ENCODE measurements around the gene IKZF1. TPM values are rescaled to one million over a fixed set of nuclear protein-coding genes. Genes with fewer than 3 reads are reported as not detected.

Gene IKZF1
- total RNA-seq, 6 experiments from 2014 or later: 3.1 to 9.6 (median 5.2) TPM

- no peak for TF ChIP-seq POLR2A (IDR thresholded peaks at IDR 0.05)
- TF ChIP-seq, protein P1, sequence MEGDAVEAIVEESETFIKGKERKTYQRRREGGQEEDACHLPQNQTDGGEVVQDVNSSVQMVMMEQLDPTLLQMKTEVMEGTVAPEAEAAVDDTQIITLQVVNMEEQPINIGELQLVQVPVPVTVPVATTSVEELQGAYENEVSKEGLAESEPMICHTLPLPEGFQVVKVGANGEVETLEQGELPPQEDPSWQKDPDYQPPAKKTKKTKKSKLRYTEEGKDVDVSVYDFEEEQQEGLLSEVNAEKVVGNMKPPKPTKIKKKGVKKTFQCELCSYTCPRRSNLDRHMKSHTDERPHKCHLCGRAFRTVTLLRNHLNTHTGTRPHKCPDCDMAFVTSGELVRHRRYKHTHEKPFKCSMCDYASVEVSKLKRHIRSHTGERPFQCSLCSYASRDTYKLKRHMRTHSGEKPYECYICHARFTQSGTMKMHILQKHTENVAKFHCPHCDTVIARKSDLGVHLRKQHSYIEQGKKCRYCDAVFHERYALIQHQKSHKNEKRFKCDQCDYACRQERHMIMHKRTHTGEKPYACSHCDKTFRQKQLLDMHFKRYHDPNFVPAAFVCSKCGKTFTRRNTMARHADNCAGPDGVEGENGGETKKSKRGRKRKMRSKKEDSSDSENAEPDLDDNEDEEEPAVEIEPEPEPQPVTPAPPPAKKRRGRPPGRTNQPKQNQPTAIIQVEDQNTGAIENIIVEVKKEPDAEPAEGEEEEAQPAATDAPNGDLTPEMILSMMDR (IDR thresholded peaks at IDR 0.05): no peak
- H3K27ac ChIP-seq: peak overlapping the region in 1 of 3 donors; percentile 4
- 43% methylated on average over 2 of the region's 2 CpGs for WGBS (ENCODE audit: insufficient coverage, low coverage, low lambda C conversion rate, missing lambda C conversion rate)
- no peak overlapping the region for H3K4me3 ChIP-seq
- H3K9me3 ChIP-seq: no peaks in the 10 kb centered on the region
- intact Hi-C loops (cut with DNase I): no loop called here
- no peaks in the 10 kb centered on the region for H3K36me3 ChIP-seq
- H3K4me1 ChIP-seq: no peaks in the 10 kb centered on the region
- ATAC-seq (no peak), DNase-seq (no peak)
- H3K27me3 ChIP-seq: no peaks in the 10 kb centered on the region
These were observed 46.8 kb downstream of the IKZF1 start for GRCh38 chr7:50351267-50351666.

GRCh38 chr7:50352282-50352681, 47.8 kb downstream of the IKZF1 start:
- 38% methylated on average over 3 of the region's 3 CpGs for WGBS (ENCODE audit: insufficient coverage, low coverage, low lambda C conversion rate, missing lambda C conversion rate)
- Histone ChIP-seq H3K4me3 (no peak overlapping the region), H3K36me3 (no peaks in the 10 kb centered on the region), H3K27ac (no peak overlapping the region), H3K27me3 (no peaks in the 10 kb centered on the region), H3K4me1 (no peaks in the 10 kb centered on the region), H3K9me3 (no peaks in the 10 kb centered on the region)
- intact Hi-C loops (cut with DNase I): no loop called here
- DNase-seq: no peak
- TF ChIP-seq, protein P1 (IDR thresholded peaks at IDR 0.05): no peak
- TF ChIP-seq POLR2A (IDR thresholded peaks at IDR 0.05): no peak
- ATAC-seq: peak in 1 of 4 donors; percentile 9

- WGBS (ENCODE audit: insufficient coverage, low coverage, low lambda C conversion rate, missing lambda C conversion rate): 70% methylated on average over 1 of the region's 1 CpG
- H3K36me3 ChIP-seq: no peaks in the 10 kb centered on the region
- no peak overlapping the region for H3K27ac ChIP-seq
- H3K4me1 ChIP-seq: no peaks in the 10 kb centered on the region
- H3K4me3 ChIP-seq: no peak overlapping the region
- intact Hi-C loops (cut with DNase I): no loop called here
- H3K27me3 ChIP-seq: no peaks in the 10 kb centered on the region
- TF ChIP-seq, protein P1 (IDR thresholded peaks at IDR 0.05): no peak
- no peak for TF ChIP-seq POLR2A (IDR thresholded peaks at IDR 0.05)
- DNase-seq (no peak), ATAC-seq (no peak)
- no peaks in the 10 kb centered on the region for H3K9me3 ChIP-seq
These were observed 48.2 kb downstream of the IKZF1 start for GRCh38 chr7:50352751-50353150.

GRCh38 chr7:50353201-50353600, 48.7 kb downstream of the IKZF1 start:
- TF ChIP-seq, protein P1 (IDR thresholded peaks at IDR 0.05): no peak
- no peak for TF ChIP-seq POLR2A (IDR thresholded peaks at IDR 0.05)

More at GRCh38 chr7:50353201-50353600, 48.7 kb downstream of the IKZF1 start:
- H3K4me3 ChIP-seq: no peak overlapping the region
- no peaks in the 10 kb centered on the region for H3K36me3 ChIP-seq
- no peak overlapping the region for H3K27ac ChIP-seq
- H3K27me3 ChIP-seq: no peaks in the 10 kb centered on the region
- ATAC-seq (no peak), DNase-seq (no peak)
- H3K4me1 ChIP-seq: no peaks in the 10 kb centered on the region
- H3K9me3 ChIP-seq: no peaks in the 10 kb centered on the region
- intact Hi-C loops (cut with DNase I): no loop called here
- WGBS (ENCODE audit: insufficient coverage, low coverage, low lambda C conversion rate, missing lambda C conversion rate): no CpG with 5 or more reads among the region's 2 CpGs

Measured in right lobe of liver (tissue), 6 donors.